Measurements from ENCODE around the gene PPP1R14D.

The PPP1R14D gene

GRCh38 chr15:40843885-40844695 is 15.6 kb upstream of the PPP1R14D start, which contains the start of gene SPINT1:
SPINT1 (plus strand) TSS chr15:40844048; CDS start chr15:40844555, 507 bp downstream.
- H3K4me1 Mint-ChIP-seq (ENCODE audit: low read depth) = peaks cover 31% of the 10 kb centered on the region
- peak within 1 kb of the TSS; percentile 81 for H3K4me3 Mint-ChIP-seq
- peaks cover 2% of the 10 kb centered on the region for H3K36me3 Mint-ChIP-seq (ENCODE audit: low read depth)
- no peaks in the 10 kb centered on the region for H3K9me3 Mint-ChIP-seq
- peaks cover 31% of the 10 kb centered on the region for H3K27me3 Mint-ChIP-seq (ENCODE audit: low read depth)
- no peak within 1 kb of the TSS for H3K27ac Mint-ChIP-seq

DNA sequence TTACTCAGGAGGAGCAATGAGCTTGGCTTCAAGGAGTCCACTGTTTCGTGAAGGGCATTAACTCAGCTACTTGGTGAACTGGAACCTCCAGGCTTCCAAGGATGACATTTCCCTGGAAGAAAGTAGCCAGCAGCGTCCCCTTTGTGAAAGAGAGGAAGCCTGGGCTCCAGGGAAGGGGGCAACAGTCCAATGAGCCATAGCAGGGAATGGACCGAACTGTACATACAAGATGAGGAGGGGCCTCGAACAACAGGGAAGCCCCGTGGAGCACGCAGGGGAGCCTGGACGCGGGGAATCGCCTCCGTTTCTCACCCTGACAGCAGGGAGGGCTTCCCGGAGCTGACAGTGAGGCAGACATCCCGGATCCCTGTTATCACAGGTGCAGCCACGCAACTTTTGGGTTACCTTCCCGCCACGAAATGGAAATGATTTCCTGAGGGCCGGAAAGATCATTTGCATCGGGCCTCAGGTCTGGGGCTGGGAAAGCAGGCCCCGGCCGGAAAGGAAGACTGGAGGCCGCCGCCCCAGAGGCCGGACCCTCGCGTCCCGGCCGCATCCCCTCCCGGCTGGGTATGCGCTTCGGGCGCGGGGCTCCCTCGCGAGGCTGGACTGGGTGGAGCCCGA is 14.9 kb upstream of the PPP1R14D start:
- Mint-ChIP-seq H3K27ac (no peak overlapping the region), H3K4me1 (ENCODE audit: low read depth) (peaks cover 31% of the 10 kb centered on the region), H3K27me3 (ENCODE audit: low read depth) (peaks cover 31% of the 10 kb centered on the region), H3K36me3 (ENCODE audit: low read depth) (peaks cover 2% of the 10 kb centered on the region), H3K4me3 (peak overlapping the region; percentile 77), H3K9me3 (no peaks in the 10 kb centered on the region)

DNA sequence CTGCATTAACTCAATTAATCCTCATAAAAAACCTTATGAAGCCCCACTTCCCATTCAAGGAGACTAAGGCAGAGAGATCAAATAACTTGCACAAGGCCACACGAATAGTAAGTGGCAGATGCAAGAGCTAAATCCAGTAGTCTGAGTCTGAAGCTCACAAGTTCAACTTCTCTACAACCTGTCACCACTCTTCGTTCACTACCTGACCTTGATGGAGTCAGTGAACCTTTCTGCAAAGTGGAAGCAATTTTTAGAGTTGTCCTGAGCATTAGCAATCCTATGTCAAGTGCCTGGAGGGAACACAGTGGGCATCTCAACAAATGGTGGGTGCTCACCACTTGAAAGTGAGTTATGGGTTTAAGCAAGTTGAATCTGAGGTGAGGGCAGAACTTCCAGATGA is 13.2 kb upstream of the PPP1R14D start:
- Mint-ChIP-seq H3K9me3 (no peaks in the 10 kb centered on the region), H3K27me3 (ENCODE audit: low read depth) (peaks cover 31% of the 10 kb centered on the region), H3K4me1 (ENCODE audit: low read depth) (peaks cover 17% of the 10 kb centered on the region), H3K27ac (no peak overlapping the region), H3K36me3 (ENCODE audit: low read depth) (peaks cover 2% of the 10 kb centered on the region), H3K4me3 (no peak overlapping the region)

GRCh38 chr15:40838756-40839155 is 10.2 kb upstream of the PPP1R14D start:
- no peak overlapping the region for H3K27ac Mint-ChIP-seq
- H3K27me3 Mint-ChIP-seq (ENCODE audit: low read depth) = peaks cover 28% of the 10 kb centered on the region
- H3K4me1 Mint-ChIP-seq (ENCODE audit: low read depth) = peaks cover 4% of the 10 kb centered on the region
- no peaks in the 10 kb centered on the region for H3K9me3 Mint-ChIP-seq
- H3K4me3 Mint-ChIP-seq = no peak overlapping the region
- H3K36me3 Mint-ChIP-seq (ENCODE audit: low read depth) = no peaks in the 10 kb centered on the region

DNA sequence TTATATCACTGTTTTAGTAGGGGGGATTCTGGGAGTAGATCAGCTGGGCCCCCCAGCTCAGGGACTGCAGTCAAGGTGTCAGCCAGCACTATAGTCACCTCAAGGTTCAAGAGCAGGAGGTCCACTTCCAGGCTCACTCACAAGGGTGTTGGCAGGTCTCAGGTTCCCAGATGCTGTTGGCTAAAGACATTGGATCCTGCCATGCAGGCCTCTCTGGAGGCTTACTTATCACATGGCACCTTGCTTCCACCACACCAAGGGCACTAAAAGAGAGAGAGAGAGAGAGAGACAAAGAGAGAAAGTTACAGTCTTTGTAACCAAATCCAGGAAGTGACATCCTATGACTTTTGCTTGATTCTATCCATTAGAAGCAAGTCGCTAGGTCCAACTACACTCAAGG is 7.5 kb upstream of the PPP1R14D start:
- Mint-ChIP-seq H3K36me3 (ENCODE audit: low read depth) (no peaks in the 10 kb centered on the region), H3K9me3 (no peaks in the 10 kb centered on the region), H3K4me1 (ENCODE audit: low read depth) (peaks cover 1% of the 10 kb centered on the region), H3K4me3 (no peak overlapping the region), H3K27me3 (ENCODE audit: low read depth) (peaks cover 6% of the 10 kb centered on the region), H3K27ac (no peak overlapping the region)

- no peak overlapping the region for H3K4me3 Mint-ChIP-seq
- H3K4me1 Mint-ChIP-seq (ENCODE audit: low read depth) = peaks cover 2% of the 10 kb centered on the region
- no peaks in the 10 kb centered on the region for H3K36me3 Mint-ChIP-seq (ENCODE audit: low read depth)
- no peaks in the 10 kb centered on the region for H3K9me3 Mint-ChIP-seq
- no peak overlapping the region for H3K27ac Mint-ChIP-seq
- H3K27me3 Mint-ChIP-seq (ENCODE audit: low read depth) = no peaks in the 10 kb centered on the region
Measured at GRCh38 chr15:40832903-40833302, 4.4 kb upstream of the PPP1R14D start.

DNA sequence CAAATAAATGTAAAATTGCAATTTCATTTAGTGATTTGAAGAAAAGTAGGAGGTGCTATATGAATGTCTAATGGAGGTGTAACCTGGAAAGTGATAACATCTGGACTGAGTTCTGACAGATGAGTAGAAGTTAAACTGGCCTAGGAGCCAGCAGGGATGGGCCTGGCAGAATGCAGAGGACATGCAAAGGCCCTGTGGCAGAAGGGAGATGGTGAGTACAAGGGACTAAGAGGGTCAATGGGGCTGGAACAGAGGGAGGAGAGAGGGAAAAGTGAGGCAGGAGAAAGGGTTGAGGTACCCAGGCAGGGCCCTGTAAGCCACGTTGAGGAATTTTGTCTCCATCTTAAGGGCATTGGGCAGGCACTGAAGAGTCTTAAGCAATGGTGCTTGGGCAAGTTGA is 3.4 kb upstream of the PPP1R14D start:
- no peak overlapping the region for H3K27ac Mint-ChIP-seq
- H3K27me3 Mint-ChIP-seq (ENCODE audit: low read depth) = no peaks in the 10 kb centered on the region
- H3K4me3 Mint-ChIP-seq = no peak overlapping the region
- H3K4me1 Mint-ChIP-seq (ENCODE audit: low read depth) = peaks cover 2% of the 10 kb centered on the region
- H3K36me3 Mint-ChIP-seq (ENCODE audit: low read depth) = no peaks in the 10 kb centered on the region
- H3K9me3 Mint-ChIP-seq = no peaks in the 10 kb centered on the region

DNA sequence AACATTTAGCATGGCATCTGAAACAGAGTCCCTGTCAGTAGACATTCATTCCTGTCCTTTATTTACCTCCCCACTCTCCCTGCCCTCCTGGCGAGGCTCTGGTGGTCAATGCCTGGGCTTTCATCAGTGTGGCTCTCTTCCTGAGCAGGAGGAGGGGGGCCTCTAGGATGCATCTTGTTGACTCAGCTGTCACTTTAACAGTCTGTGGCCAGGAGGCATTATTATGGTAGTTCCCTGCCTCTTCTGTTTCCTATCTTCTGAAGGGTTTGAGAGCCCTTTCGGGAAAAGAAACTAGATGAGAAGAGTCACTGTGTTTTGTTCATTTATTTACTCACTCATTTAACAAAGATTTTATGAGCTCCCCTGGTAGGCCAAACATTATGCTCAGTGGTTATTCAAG is 2.4 kb upstream of the PPP1R14D start:
- peaks cover 2% of the 10 kb centered on the region for H3K4me1 Mint-ChIP-seq (ENCODE audit: low read depth)
- no peaks in the 10 kb centered on the region for H3K36me3 Mint-ChIP-seq (ENCODE audit: low read depth)
- no peak overlapping the region for H3K4me3 Mint-ChIP-seq
- peaks cover 3% of the 10 kb centered on the region for H3K27me3 Mint-ChIP-seq (ENCODE audit: low read depth)
- no peak overlapping the region for H3K27ac Mint-ChIP-seq
- H3K9me3 Mint-ChIP-seq = no peaks in the 10 kb centered on the region

- peaks cover 2% of the 10 kb centered on the region for H3K4me1 Mint-ChIP-seq (ENCODE audit: low read depth)
- no peak overlapping the region for H3K27ac Mint-ChIP-seq
- no peaks in the 10 kb centered on the region for H3K36me3 Mint-ChIP-seq (ENCODE audit: low read depth)
- no peaks in the 10 kb centered on the region for H3K9me3 Mint-ChIP-seq
- peaks cover 7% of the 10 kb centered on the region for H3K27me3 Mint-ChIP-seq (ENCODE audit: low read depth)
- H3K4me3 Mint-ChIP-seq = no peak overlapping the region
Measured at GRCh38 chr15:40829115-40829514, 607 bp upstream of the PPP1R14D start.

- H3K27ac Mint-ChIP-seq = no peak overlapping the region
- H3K9me3 Mint-ChIP-seq = no peaks in the 10 kb centered on the region
- H3K27me3 Mint-ChIP-seq (ENCODE audit: low read depth) = peaks cover 7% of the 10 kb centered on the region
- no peaks in the 10 kb centered on the region for H3K36me3 Mint-ChIP-seq (ENCODE audit: low read depth)
- peaks cover 2% of the 10 kb centered on the region for H3K4me1 Mint-ChIP-seq (ENCODE audit: low read depth)
- H3K4me3 Mint-ChIP-seq = no peak overlapping the region
Measured at GRCh38 chr15:40826423-40827075, 2.0 kb downstream of the PPP1R14D start.

DNA sequence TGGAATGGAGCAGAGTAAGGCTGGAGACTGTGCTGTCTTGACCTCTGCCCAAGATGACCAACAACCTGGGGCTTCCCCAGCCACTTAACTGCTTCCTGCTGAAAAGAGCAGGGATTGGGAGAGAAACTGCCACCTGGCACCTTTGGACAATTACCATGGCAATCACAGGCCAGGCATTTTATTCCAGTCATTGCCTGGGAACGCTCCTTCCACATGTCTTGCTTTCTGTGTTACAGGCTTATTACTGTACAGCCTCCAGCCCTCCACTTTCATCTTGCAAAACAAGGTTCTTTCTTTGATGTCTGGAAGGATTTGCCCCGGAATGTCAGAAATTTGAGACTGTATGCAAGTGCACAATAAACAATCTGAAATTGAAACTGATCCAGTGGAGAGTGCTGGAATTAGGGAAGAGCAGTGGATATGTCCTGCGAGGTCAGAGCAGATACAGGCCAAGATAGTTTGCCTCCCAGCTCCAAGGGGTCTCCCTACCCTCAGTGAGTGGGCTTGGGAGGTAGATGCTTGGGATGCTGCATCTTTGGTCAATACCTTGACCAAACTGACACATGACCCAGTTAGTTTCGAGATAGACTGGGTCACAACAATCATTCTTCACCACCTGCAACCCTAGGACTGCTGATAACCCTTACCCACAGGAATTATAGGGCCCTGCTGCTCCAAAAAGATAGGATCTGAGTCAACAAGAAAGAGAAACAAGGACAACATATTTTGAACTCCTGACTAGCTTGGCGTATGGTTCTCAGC is 2.7 kb downstream of the PPP1R14D start:
- Mint-ChIP-seq H3K27ac (no peak overlapping the region), H3K9me3 (no peaks in the 10 kb centered on the region), H3K4me1 (ENCODE audit: low read depth) (no peaks in the 10 kb centered on the region), H3K36me3 (ENCODE audit: low read depth) (no peaks in the 10 kb centered on the region), H3K27me3 (ENCODE audit: low read depth) (peaks cover 7% of the 10 kb centered on the region), H3K4me3 (no peak overlapping the region)

DNA sequence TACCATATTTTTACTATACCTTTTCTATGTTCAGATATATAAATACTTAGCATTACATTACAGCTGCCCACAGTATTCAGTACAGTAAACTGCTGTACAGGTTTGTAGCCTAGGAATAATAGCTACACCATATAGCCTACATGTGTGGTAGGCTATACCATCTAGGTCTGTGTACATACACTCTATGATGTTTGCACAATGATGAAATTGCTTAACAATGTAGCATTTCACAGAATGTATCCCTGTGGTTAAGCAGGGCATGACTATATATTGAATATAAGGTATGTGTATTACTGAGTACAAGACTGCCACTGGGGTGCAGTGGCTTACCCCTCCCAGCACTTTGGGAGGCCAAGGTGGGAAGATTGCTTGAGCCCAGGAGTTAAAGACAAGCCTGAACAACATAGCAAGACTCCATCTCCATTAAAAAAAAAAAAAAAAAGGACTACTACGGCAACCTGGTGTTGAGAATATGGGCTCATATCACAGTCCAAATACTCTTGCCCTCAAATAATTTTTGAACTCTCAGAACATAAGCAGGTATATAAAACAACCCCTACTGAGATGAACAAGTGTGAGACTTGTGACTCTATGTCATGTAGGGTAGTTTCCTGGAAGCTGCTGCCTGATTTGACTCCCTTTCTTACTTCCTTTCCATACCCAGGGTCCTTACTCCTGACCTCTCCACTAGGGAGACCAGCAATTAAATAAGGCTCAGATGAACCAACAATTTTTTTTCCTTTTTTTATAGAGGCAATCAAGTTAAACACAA is 4.8 kb downstream of the PPP1R14D start:
- H3K4me1 Mint-ChIP-seq (ENCODE audit: low read depth) = no peaks in the 10 kb centered on the region
- no peaks in the 10 kb centered on the region for H3K9me3 Mint-ChIP-seq
- no peaks in the 10 kb centered on the region for H3K36me3 Mint-ChIP-seq (ENCODE audit: low read depth)
- no peak overlapping the region for H3K4me3 Mint-ChIP-seq
- H3K27ac Mint-ChIP-seq = no peak overlapping the region
- H3K27me3 Mint-ChIP-seq (ENCODE audit: low read depth) = peaks cover 9% of the 10 kb centered on the region

GRCh38 chr15:40821195-40821594 is 7.3 kb downstream of the PPP1R14D start:
- Mint-ChIP-seq H3K27ac (no peak overlapping the region), H3K27me3 (ENCODE audit: low read depth) (peaks cover 7% of the 10 kb centered on the region), H3K9me3 (no peaks in the 10 kb centered on the region), H3K36me3 (ENCODE audit: low read depth) (no peaks in the 10 kb centered on the region), H3K4me1 (ENCODE audit: low read depth) (no peaks in the 10 kb centered on the region), H3K4me3 (no peak overlapping the region)

GRCh38 chr15:40819048-40819447 is 9.5 kb downstream of the PPP1R14D start:
- Mint-ChIP-seq H3K36me3 (ENCODE audit: low read depth) (peaks cover 6% of the 10 kb centered on the region), H3K9me3 (no peaks in the 10 kb centered on the region), H3K4me1 (ENCODE audit: low read depth) (no peaks in the 10 kb centered on the region), H3K27ac (no peak overlapping the region), H3K4me3 (no peak overlapping the region), H3K27me3 (ENCODE audit: low read depth) (peaks cover 4% of the 10 kb centered on the region)

Data from T-helper 1 cell treated with Interleukin-12 subunit alpha and Interleukin-12 subunit beta and Interleukin-4 antibody, amounts not matched to agents 30 μg/mL and 1 μg/mL, for 36 hours (primary cell).